Ovary (tissue), 9 donors: ENCODE measurements around the gene RASGRP1. TPM values are rescaled to one million over a fixed set of nuclear protein-coding genes. Genes with fewer than 3 reads are reported as not detected.

Source experiments
- DNase-seq, 5 donors: peaks; one replicate each; pipeline ENCODE4 v3.0.0-alpha.2; 2019 to 2020
- H3K27ac ChIP-seq, 2 donors: fragments of 200-600 bp; one replicate each; pipeline versions ENCODE4 v1.5.1 to v1.8.0; 2019 to 2022
- H3K27me3 ChIP-seq: fragments of 200-600 bp; one replicate; pipeline ENCODE4 v1.8.0; 2022
- H3K36me3 ChIP-seq: fragments of 200-600 bp; sonication (generic); one replicate; pipeline ENCODE4 v1.5.1; 2019
- H3K4me1 ChIP-seq: one replicate; pipeline ENCODE4 v1.8.1; 2013; ENCODE audit warnings: mild to moderate bottlenecking, moderate library complexity; ENCODE audit not compliant: insufficient read depth
- H3K4me3 ChIP-seq: fragments of 200-600 bp; sonication (generic); one replicate; pipeline ENCODE4 v1.5.1; 2017
- H3K9me3 ChIP-seq, 2 donors: fragments of 200-600 bp in 1 of 2; sonication (generic) in 1 of 2; one replicate each; pipeline versions ENCODE4 v1.5.1 to v1.8.1; 2013 to 2019; ENCODE audit warnings: mild to moderate bottlenecking in 1 of 2, moderate library complexity in 1 of 2
- CTCF ChIP-seq, 3 donors: fragments of 450-650 bp in 2 of 3; fragments of 200-600 bp in 1 of 3; IDR thresholded peaks; one replicate each; pipeline versions ENCODE4 v1.5.1 to v1.8.0; 2016 to 2022; ENCODE audit warnings: antibody characterized with exemption in 3 of 3, mild to moderate bottlenecking in 1 of 3
- EP300 ChIP-seq: sonication (generic); formaldehyde crosslinking; IDR thresholded peaks from one replicate; pipeline ENCODE4 v1.6.1; 2017; ENCODE audit warnings: antibody characterized with exemption
- POLR2A ChIP-seq: fragments of 450-650 bp; IDR thresholded peaks from one replicate; pipeline ENCODE4 v1.6.1; 2017; ENCODE audit warnings: antibody characterized with exemption, mild to moderate bottlenecking, moderate library complexity
- WGBS, 3 donors: extraction: QIAGEN DNeasy Blood & Tissue Kit in 1 of 3; methylation state at CpG; one replicate each; pipeline versions ENCODE4 v1.1.5 to v1.1.7; 2013 to 2017; 5-methylcytosine and 5-hydroxymethylcytosine counted together
- intact Hi-C, 4 donors: fragments of 100-400 bp; cut with DNase I; formaldehyde crosslinking; loops; one replicate each; pipeline versions ENCODE4 v1.11.0 to v1.15.1; 2022 to 2023
- polyA plus RNA-seq, 2 donors: library from polyadenylated mRNA; stranded (reverse); fragments of 200-250 nt in 1 of 2; fragments of 350-450 nt in 1 of 2; fragmentation: Illumina TruSeq in 1 of 2; extraction: RNeasy Lipid Tissue Mini Kit (QIAGEN cat#74804) in 1 of 2; gene quantifications; one replicate each; pipeline ENCODE4 v1.2.3, GENCODE V29; 2013 to 2014
- total RNA-seq, 7 donors: library from RNA; depleted of rRNA in 2 of 7; stranded (reverse); fragments of >200 nt in 2 of 7; fragmentation: NEBNext Ultra II Directional in 3 of 7; extraction: Animal tissue kit (Norgen Biotek cat#: 25700) in 3 of 7; gene quantifications; one replicate each; pipeline versions ENCODE4 v1.1.0 to v1.2.4, GENCODE V29; 2016 to 2023
- donor health status: DM: no; HTN: no; CAD: no; lungs with moderate emphysema.
- donor health status: DM: no; HTN: no; CAD: no.
- donor health status: Bipolar disorder and iron deficiency.
- donor health status: DM: yes; HTN: yes; CAD: no.
- donor health status: DM: no; HTN: no; CAD: no.
- donor health status: DM: yes; HTN: yes; CAD: no.

RASGRP1 gene
- total and polyA plus RNA-seq, 9 donors: 0.13 to 15.5 (median 1.0) TPM

- no peak overlapping the region for H3K27ac ChIP-seq
- H3K4me3 ChIP-seq: no peak overlapping the region
- H3K4me1 ChIP-seq: no peaks in the 10 kb centered on the region
- no peaks in the 10 kb centered on the region for H3K36me3 ChIP-seq
- TF ChIP-seq CTCF (IDR thresholded peaks at IDR 0.05): no peak
- TF ChIP-seq EP300: no peak
- no peak for TF ChIP-seq POLR2A
- no peaks in the 10 kb centered on the region for H3K9me3 ChIP-seq
- intact Hi-C loops: no loop called here
- no peaks in the 10 kb centered on the region for H3K27me3 ChIP-seq
- 88 to 91% (median 90%) methylated on average over 10 of the region's 10 CpGs for WGBS, 3 donors
- DNase-seq: no peak
These were observed 6.7 kb downstream of the RASGRP1 start for GRCh38 chr15:38557921-38558320.

- H3K27ac ChIP-seq: no peak overlapping the region
- TF ChIP-seq EP300: no peak
- no peak for TF ChIP-seq CTCF (IDR thresholded peaks at IDR 0.05)
- TF ChIP-seq POLR2A: no peak
- 38 to 47% (median 43%) methylated on average over 5 of the region's 5 CpGs for WGBS, 3 donors
- DNase-seq: no peak
- intact Hi-C loops: no loop called here
- H3K4me1 ChIP-seq: no peaks in the 10 kb centered on the region
- no peaks in the 10 kb centered on the region for H3K27me3 ChIP-seq
- no peak overlapping the region for H3K4me3 ChIP-seq
- no peaks in the 10 kb centered on the region for H3K36me3 ChIP-seq
- H3K9me3 ChIP-seq: no peaks in the 10 kb centered on the region
These were observed 8.8 kb downstream of the RASGRP1 start for GRCh38 chr15:38555686-38556334.

GRCh38 chr15:38554354-38554753, 10.3 kb downstream of the RASGRP1 start:
- intact Hi-C loops: no loop called here
- Histone ChIP-seq H3K4me1 (no peaks in the 10 kb centered on the region), H3K4me3 (no peak overlapping the region), H3K36me3 (no peaks in the 10 kb centered on the region), H3K27ac (no peak overlapping the region), H3K27me3 (no peaks in the 10 kb centered on the region), H3K9me3 (no peaks in the 10 kb centered on the region)
- DNase-seq: no peak
- WGBS, 3 donors: 74 to 89% (median 82%) methylated on average over 4 of the region's 4 CpGs
- TF ChIP-seq POLR2A (no peak), EP300 (no peak)

- intact Hi-C loops: no loop called here
- no peak for TF ChIP-seq EP300
- TF ChIP-seq CTCF (IDR thresholded peaks at IDR 0.05): no peak
- TF ChIP-seq POLR2A: no peak
- WGBS, 3 donors: 64 to 78% (median 64%) methylated on average over 4 of the region's 4 CpGs
- Histone ChIP-seq H3K4me3 (no peak overlapping the region), H3K27ac (no peak overlapping the region), H3K9me3 (no peaks in the 10 kb centered on the region), H3K36me3 (no peaks in the 10 kb centered on the region), H3K27me3 (no peaks in the 10 kb centered on the region), H3K4me1 (no peaks in the 10 kb centered on the region)
- DNase-seq: no peak
These were observed 11.5 kb downstream of the RASGRP1 start for GRCh38 chr15:38553071-38553470.
